Hematopoietic multipotent progenitor cell treated with erythropoietin and hydrocortisone succinate and interleukin-3 and kit ligand, for 4 days (in vitro differentiated cells): ENCODE data around the gene VWA5B2.
A peak's percentile ranks its signal among the peaks of the same experiment; 100 is the strongest.

Experiments used
- DNase-seq: peaks from one replicate; pipeline ENCODE4 v3.0.0-alpha.2; 2015

The VWA5B2 gene

GRCh38 chr3:184229394-184230080 is at the start of gene VWA5B2:
VWA5B2 (plus strand) TSS chr3:184229585; CDS start chr3:184230529, 944 bp downstream.
- DNase-seq: peak; percentile 86

- peak; percentile 41 for DNase-seq
Measured at GRCh38 chr3:184180165-184180564, 49.2 kb upstream of the VWA5B2 start.

GRCh38 chr3:184181596-184181995 is 47.8 kb upstream of the VWA5B2 start:
- no peak for DNase-seq

GRCh38 chr3:184183679-184184078 is 45.7 kb upstream of the VWA5B2 start:
- DNase-seq: no peak

GRCh38 chr3:184184546-184185230 is 44.7 kb upstream of the VWA5B2 start:
- DNase-seq: peak; percentile 66

- DNase-seq: peak; percentile 100
Measured at GRCh38 chr3:184185461-184186183, 43.8 kb upstream of the VWA5B2 start.

GRCh38 chr3:184186184-184186901 is 43.0 kb upstream of the VWA5B2 start, which contains the start of gene ABCF3:
ABCF3 (plus strand) TSS chr3:184186199; CDS start chr3:184186208, 9 bp downstream.
- DNase-seq: peak; percentile 60

GRCh38 chr3:184186902-184187207 is 42.5 kb upstream of the VWA5B2 start:
- DNase-seq: peak; percentile 28

GRCh38 chr3:184188080-184188479 is 41.3 kb upstream of the VWA5B2 start:
- no peak for DNase-seq

- DNase-seq: no peak
Measured at GRCh38 chr3:184189421-184189820, 40.0 kb upstream of the VWA5B2 start.

GRCh38 chr3:184192889-184193288 is 36.5 kb upstream of the VWA5B2 start:
- no peak for DNase-seq

GRCh38 chr3:184193991-184194539 is 35.3 kb upstream of the VWA5B2 start:
- DNase-seq: no peak

GRCh38 chr3:184196536-184196935 is 32.8 kb upstream of the VWA5B2 start:
- DNase-seq: no peak

GRCh38 chr3:184198509-184198908 is 30.9 kb upstream of the VWA5B2 start:
- no peak for DNase-seq

GRCh38 chr3:184200825-184201224 is 28.6 kb upstream of the VWA5B2 start:
- no peak for DNase-seq

GRCh38 chr3:184203526-184203925 is 25.9 kb upstream of the VWA5B2 start:
- no peak for DNase-seq

GRCh38 chr3:184209146-184209923 is 20.1 kb upstream of the VWA5B2 start:
- no peak for DNase-seq

- DNase-seq: no peak
Measured at GRCh38 chr3:184211297-184211696, 18.1 kb upstream of the VWA5B2 start.

GRCh38 chr3:184211718-184212117 is 17.7 kb upstream of the VWA5B2 start:
- no peak for DNase-seq

- DNase-seq: no peak
Measured at GRCh38 chr3:184218814-184219213, 10.6 kb upstream of the VWA5B2 start.

GRCh38 chr3:184222521-184222920 is 6.9 kb upstream of the VWA5B2 start:
- DNase-seq: no peak

- DNase-seq: no peak
Measured at GRCh38 chr3:184223946-184224345, 5.4 kb upstream of the VWA5B2 start.
